ENCODE measurements around the gene SMIM27.

DNA sequence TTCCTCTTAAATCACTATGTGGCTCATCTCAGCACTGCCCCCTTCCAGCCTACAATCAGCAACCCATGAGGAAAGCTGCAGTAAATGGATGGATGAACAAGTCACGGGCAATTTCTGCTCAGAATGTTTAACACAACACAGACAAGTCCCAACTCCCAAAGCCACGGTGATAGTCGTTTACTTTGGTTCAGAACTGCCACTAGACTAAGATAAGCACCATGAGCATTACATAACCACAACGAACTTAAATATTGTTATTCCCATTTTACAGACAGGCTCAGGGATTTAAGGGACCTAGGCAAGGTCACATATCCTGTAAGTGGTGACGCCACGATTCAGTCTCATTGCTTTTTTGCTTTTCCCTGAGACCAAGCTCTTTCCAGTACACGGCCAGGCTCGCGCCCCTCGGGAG is 2.0 kb upstream of the SMIM27 start:
- TF ChIP-seq, protein P1, sequence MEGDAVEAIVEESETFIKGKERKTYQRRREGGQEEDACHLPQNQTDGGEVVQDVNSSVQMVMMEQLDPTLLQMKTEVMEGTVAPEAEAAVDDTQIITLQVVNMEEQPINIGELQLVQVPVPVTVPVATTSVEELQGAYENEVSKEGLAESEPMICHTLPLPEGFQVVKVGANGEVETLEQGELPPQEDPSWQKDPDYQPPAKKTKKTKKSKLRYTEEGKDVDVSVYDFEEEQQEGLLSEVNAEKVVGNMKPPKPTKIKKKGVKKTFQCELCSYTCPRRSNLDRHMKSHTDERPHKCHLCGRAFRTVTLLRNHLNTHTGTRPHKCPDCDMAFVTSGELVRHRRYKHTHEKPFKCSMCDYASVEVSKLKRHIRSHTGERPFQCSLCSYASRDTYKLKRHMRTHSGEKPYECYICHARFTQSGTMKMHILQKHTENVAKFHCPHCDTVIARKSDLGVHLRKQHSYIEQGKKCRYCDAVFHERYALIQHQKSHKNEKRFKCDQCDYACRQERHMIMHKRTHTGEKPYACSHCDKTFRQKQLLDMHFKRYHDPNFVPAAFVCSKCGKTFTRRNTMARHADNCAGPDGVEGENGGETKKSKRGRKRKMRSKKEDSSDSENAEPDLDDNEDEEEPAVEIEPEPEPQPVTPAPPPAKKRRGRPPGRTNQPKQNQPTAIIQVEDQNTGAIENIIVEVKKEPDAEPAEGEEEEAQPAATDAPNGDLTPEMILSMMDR (IDR thresholded peaks at IDR 0.05; ENCODE audit: borderline replicate concordance, extremely low read depth, low read length, poor library complexity, severe bottlenecking) = no peak
- no peak for TF ChIP-seq EZH2 (IDR thresholded peaks at IDR 0.05; ENCODE audit: borderline replicate concordance, low read depth, low read length, severe bottlenecking)
